Measurements from ENCODE around the gene GATA2.

Gene GATA2

DNA sequence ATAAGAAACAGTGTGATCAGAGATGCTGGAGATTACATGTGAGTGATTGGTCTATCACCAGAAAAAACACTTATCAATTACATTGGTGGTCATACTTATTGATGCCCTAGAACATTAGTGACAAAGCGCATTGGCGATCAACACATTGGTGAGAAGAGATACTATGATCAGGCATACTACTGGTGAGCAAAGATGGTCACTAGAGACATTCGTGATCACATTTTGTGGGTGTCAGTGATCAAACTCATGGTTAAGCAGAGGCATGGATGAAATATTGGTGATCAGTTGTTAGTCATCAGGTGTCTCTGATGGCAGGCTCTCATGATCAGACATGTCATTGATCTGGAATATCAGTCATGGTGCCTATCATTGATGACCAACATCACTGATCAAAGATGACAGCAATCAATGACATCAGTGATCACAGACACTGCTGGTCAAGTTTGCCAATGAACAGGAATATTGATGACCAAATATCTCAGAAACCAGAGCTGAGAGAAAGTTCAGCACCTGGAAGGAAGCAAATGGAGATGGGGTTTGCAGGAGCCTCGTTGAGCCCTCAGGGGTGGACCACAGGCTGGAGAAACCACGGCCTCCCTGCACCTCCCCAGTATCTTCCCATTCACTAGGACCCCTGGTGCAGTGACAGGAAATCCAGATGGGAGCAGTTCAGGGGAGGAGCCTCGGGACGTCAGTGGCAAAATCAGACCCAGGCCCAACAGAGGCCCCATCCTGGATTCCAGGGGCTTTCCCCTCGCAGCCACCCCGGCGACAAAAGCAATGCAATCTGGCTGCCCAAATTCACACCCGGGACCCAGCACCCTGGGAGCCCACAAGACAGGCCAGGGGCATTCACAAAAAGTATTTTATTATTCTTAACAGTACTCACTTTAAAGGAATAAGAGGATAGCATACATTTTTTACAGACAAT lies 14.2 kb downstream of the GATA2 start:
- no peaks in the 10 kb centered on the region for H3K9me3 ChIP-seq (ENCODE audit: insufficient read depth, low read depth, low read length)
- H4K20me1 ChIP-seq (ENCODE audit: insufficient read depth, low read length, poor library complexity, severe bottlenecking), result no peaks in the 10 kb centered on the region
- no peak overlapping the region for H3K9ac ChIP-seq (ENCODE audit: low read depth, low read length, poor library complexity, severe bottlenecking)
- H3K4me2 ChIP-seq (ENCODE audit: low read depth, low read length, poor library complexity, severe bottlenecking), result no peak overlapping the region
- TF ChIP-seq, protein P1, sequence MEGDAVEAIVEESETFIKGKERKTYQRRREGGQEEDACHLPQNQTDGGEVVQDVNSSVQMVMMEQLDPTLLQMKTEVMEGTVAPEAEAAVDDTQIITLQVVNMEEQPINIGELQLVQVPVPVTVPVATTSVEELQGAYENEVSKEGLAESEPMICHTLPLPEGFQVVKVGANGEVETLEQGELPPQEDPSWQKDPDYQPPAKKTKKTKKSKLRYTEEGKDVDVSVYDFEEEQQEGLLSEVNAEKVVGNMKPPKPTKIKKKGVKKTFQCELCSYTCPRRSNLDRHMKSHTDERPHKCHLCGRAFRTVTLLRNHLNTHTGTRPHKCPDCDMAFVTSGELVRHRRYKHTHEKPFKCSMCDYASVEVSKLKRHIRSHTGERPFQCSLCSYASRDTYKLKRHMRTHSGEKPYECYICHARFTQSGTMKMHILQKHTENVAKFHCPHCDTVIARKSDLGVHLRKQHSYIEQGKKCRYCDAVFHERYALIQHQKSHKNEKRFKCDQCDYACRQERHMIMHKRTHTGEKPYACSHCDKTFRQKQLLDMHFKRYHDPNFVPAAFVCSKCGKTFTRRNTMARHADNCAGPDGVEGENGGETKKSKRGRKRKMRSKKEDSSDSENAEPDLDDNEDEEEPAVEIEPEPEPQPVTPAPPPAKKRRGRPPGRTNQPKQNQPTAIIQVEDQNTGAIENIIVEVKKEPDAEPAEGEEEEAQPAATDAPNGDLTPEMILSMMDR (conservative IDR thresholded peaks at IDR 0.05; ENCODE audit: low read length), result no peak
- TF ChIP-seq EZH2phosphoT487 (IDR thresholded peaks at IDR 0.05; ENCODE audit: borderline replicate concordance), result no peak
- no peak overlapping the region for H3K4me3 ChIP-seq (ENCODE audit: low read length, poor library complexity, severe bottlenecking)
- peaks cover 8% of the 10 kb centered on the region; the same call in 1 of the 2 replicates for H3K36me3 ChIP-seq (ENCODE audit: insufficient read depth, low read length)
- H3F3A ChIP-seq (ENCODE audit: low read depth), result peaks cover 6% of the 10 kb centered on the region
- H3K4me1 ChIP-seq (ENCODE audit: insufficient read depth, low read length, poor library complexity, severe bottlenecking), result peaks cover 26% of the 10 kb centered on the region
- no peak overlapping the region for H2AFZ ChIP-seq (ENCODE audit: low read length)
- no peaks in the 10 kb centered on the region for H3K9me2 ChIP-seq (replicated peaks; ENCODE audit: low read depth, low read length)
- peaks cover 34% of the 10 kb centered on the region; the same call in 1 of the 2 replicates for H3K79me2 ChIP-seq (ENCODE audit: insufficient read depth, low read length)
- H3K27me3 ChIP-seq (ENCODE audit: insufficient read depth, low read length, poor library complexity, severe bottlenecking), result no peaks in the 10 kb centered on the region

DNA sequence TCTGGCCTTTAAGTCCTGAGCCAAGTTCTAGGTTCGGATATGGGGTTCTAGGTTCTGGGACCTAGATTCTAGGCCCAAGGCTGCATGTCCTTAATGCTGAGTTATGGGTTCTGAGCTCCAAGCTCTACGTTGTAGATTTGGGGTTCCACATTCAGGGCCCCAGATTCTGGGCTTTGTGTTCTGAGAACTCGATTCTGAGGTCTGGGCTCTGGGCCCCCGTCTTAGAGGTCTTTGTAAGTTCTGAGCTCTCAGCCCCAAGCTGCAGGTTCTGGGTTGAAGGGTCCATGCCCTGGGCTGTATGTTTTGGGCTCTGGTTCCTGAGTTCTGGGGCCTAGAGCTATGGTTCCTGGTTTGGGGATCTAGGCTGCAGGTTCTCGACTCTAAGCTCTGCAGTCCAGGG lies 16.3 kb downstream of the GATA2 start:
- H3K4me1 ChIP-seq (ENCODE audit: insufficient read depth, low read length, poor library complexity, severe bottlenecking), result peaks cover 6% of the 10 kb centered on the region
- TF ChIP-seq, protein P1 (conservative IDR thresholded peaks at IDR 0.05; ENCODE audit: low read length), result no peak
- TF ChIP-seq EZH2phosphoT487 (IDR thresholded peaks at IDR 0.05; ENCODE audit: borderline replicate concordance), result no peak
- H4K20me1 ChIP-seq (ENCODE audit: insufficient read depth, low read length, poor library complexity, severe bottlenecking), result no peaks in the 10 kb centered on the region
- H3F3A ChIP-seq (ENCODE audit: low read depth), result no peaks in the 10 kb centered on the region
- H3K79me2 ChIP-seq (ENCODE audit: insufficient read depth, low read length), result peaks cover 22% of the 10 kb centered on the region; the same call in 1 of the 2 replicates
- H2AFZ ChIP-seq (ENCODE audit: low read length), result no peak overlapping the region
- H3K9ac ChIP-seq (ENCODE audit: low read depth, low read length, poor library complexity, severe bottlenecking), result no peak overlapping the region
- H3K27me3 ChIP-seq (ENCODE audit: insufficient read depth, low read length, poor library complexity, severe bottlenecking), result no peaks in the 10 kb centered on the region
- peaks cover 8% of the 10 kb centered on the region; the same call in 1 of the 2 replicates for H3K36me3 ChIP-seq (ENCODE audit: insufficient read depth, low read length)
- no peaks in the 10 kb centered on the region for H3K9me2 ChIP-seq (replicated peaks; ENCODE audit: low read depth, low read length)
- H3K4me2 ChIP-seq (ENCODE audit: low read depth, low read length, poor library complexity, severe bottlenecking), result no peak overlapping the region
- no peaks in the 10 kb centered on the region for H3K9me3 ChIP-seq (ENCODE audit: insufficient read depth, low read depth, low read length)
- H3K4me3 ChIP-seq (ENCODE audit: low read length, poor library complexity, severe bottlenecking), result no peak overlapping the region

DNA sequence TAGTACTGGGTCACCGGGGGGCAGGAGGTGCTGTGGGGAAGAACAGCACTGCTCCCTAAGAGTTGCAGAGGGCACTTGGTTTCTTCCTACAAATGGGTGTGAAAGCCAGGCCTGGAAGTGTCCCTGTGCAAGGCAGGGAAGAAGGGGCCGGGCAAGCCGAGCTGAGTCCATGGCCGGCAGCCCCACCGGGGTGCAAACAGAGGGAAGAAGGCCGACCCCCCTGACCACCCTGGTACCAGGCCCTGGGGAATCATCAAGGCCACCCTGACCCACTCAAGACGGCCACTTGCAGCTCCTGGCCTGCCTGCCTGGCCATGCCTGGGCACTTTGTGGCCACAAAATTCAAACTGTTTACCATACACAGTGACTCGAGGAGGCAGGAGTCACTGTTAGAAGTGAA lies 17.6 kb downstream of the GATA2 start:
- no peak for TF ChIP-seq EZH2phosphoT487 (IDR thresholded peaks at IDR 0.05; ENCODE audit: borderline replicate concordance)
- TF ChIP-seq, protein P1 (conservative IDR thresholded peaks at IDR 0.05; ENCODE audit: low read length), result no peak
- no peak overlapping the region for H3K4me3 ChIP-seq (ENCODE audit: low read length, poor library complexity, severe bottlenecking)
- H3K27me3 ChIP-seq (ENCODE audit: insufficient read depth, low read length, poor library complexity, severe bottlenecking), result no peaks in the 10 kb centered on the region
- no peak overlapping the region for H3K9ac ChIP-seq (ENCODE audit: low read depth, low read length, poor library complexity, severe bottlenecking)
- peaks cover 3% of the 10 kb centered on the region; the same call in 1 of the 2 replicates for H3K36me3 ChIP-seq (ENCODE audit: insufficient read depth, low read length)
- no peaks in the 10 kb centered on the region for H3F3A ChIP-seq (ENCODE audit: low read depth)
- H3K9me3 ChIP-seq (ENCODE audit: insufficient read depth, low read depth, low read length), result no peaks in the 10 kb centered on the region
- no peaks in the 10 kb centered on the region for H3K9me2 ChIP-seq (replicated peaks; ENCODE audit: low read depth, low read length)
- no peaks in the 10 kb centered on the region for H4K20me1 ChIP-seq (ENCODE audit: insufficient read depth, low read length, poor library complexity, severe bottlenecking)
- peaks cover 9% of the 10 kb centered on the region; the same call in 1 of the 2 replicates for H3K79me2 ChIP-seq (ENCODE audit: insufficient read depth, low read length)
- H3K4me2 ChIP-seq (ENCODE audit: low read depth, low read length, poor library complexity, severe bottlenecking), result no peak overlapping the region
- no peak overlapping the region for H2AFZ ChIP-seq (ENCODE audit: low read length)
- H3K4me1 ChIP-seq (ENCODE audit: insufficient read depth, low read length, poor library complexity, severe bottlenecking), result no peaks in the 10 kb centered on the region

All from Loucy (cell line).